Stimulated activated naive CD4-positive, alpha-beta T cell treated with Interleukin-2 at 50 U/mL for 16 hours (primary cell): ENCODE data around the gene EEPD1.
"Not testable (repeated sequence)": the region's sequence is repeated elsewhere in the genome, so short reads cannot be mapped to it uniquely, and the experiment has no call there.

Source experiments
- DNase-seq: peaks from one replicate; lab custom pipeline; 2025; lab: John Stamatoyannopoulos, UW

The EEPD1 gene

GRCh38 chr7:36129048-36129534, 24.0 kb upstream of the EEPD1 start:
- DNase-seq: no peak

- DNase-seq: no peak
Measured at GRCh38 chr7:36130236-36130945, 22.7 kb upstream of the EEPD1 start.

- DNase-seq: no peak
Measured at GRCh38 chr7:36131026-36131425, 22.0 kb upstream of the EEPD1 start.

GRCh38 chr7:36131499-36131898, 21.6 kb upstream of the EEPD1 start:
- DNase-seq: no peak

GRCh38 chr7:36132012-36132411, 21.0 kb upstream of the EEPD1 start:
- DNase-seq: no peak

GRCh38 chr7:36135700-36136099, 17.4 kb upstream of the EEPD1 start:
- DNase-seq: no peak

- DNase-seq: no peak
Measured at GRCh38 chr7:36137258-36137657, 15.8 kb upstream of the EEPD1 start.

GRCh38 chr7:36137754-36138153, 15.3 kb upstream of the EEPD1 start:
- DNase-seq: no peak

- no peak for DNase-seq
Measured at GRCh38 chr7:36138209-36138608, 14.8 kb upstream of the EEPD1 start.

- DNase-seq: no peak
Measured at GRCh38 chr7:36141351-36141750, 11.7 kb upstream of the EEPD1 start.

GRCh38 chr7:36141850-36142249, 11.2 kb upstream of the EEPD1 start:
- no peak for DNase-seq

GRCh38 chr7:36144189-36144588, 8.9 kb upstream of the EEPD1 start:
- DNase-seq: no peak

GRCh38 chr7:36145686-36146085, 7.4 kb upstream of the EEPD1 start:
- DNase-seq: no peak

- DNase-seq: no peak
Measured at GRCh38 chr7:36147361-36147760, 5.7 kb upstream of the EEPD1 start.

GRCh38 chr7:36148422-36149065, 4.5 kb upstream of the EEPD1 start:
- DNase-seq: no peak

- DNase-seq: not testable (repeated sequence)
Measured at GRCh38 chr7:36149240-36149639, 3.8 kb upstream of the EEPD1 start.

- no peak for DNase-seq
Measured at GRCh38 chr7:36149694-36150452, 3.2 kb upstream of the EEPD1 start.

GRCh38 chr7:36151921-36152755, 916 bp upstream of the EEPD1 start:
- no peak for DNase-seq

GRCh38 chr7:36153571-36154097, 580 bp downstream of the EEPD1 start:
- DNase-seq: no peak

- DNase-seq: no peak
Measured at GRCh38 chr7:36154255-36155212, 1.5 kb downstream of the EEPD1 start.
